IMR-90 (cell line): ENCODE data around the gene LRPAP1.
"Not testable (repeated sequence)": the region's sequence is repeated elsewhere in the genome, so short reads cannot be mapped to it uniquely, and the experiment has no call there.

Source experiments
- BHLHE40 ChIP-seq: fragments of 150-350 bp; IDR thresholded peaks from 2 replicates; pipeline ENCODE4 v1.6.1; 2016; ENCODE audit warnings: mild to moderate bottlenecking, low read depth, low read length
- CEBPB ChIP-seq: IDR thresholded peaks from 2 replicates; pipeline ENCODE4 v1.6.1; 2012; ENCODE audit warnings: low read depth, low read length, improper control_type of control experiment
- CHD1 ChIP-seq: IDR thresholded peaks from 2 replicates; pipeline ENCODE4 v1.6.1; 2012; ENCODE audit warnings: low read depth, low read length, improper control_type of control experiment
- FOS ChIP-seq: fragments of 150-350 bp; IDR thresholded peaks from 2 replicates; pipeline ENCODE4 v1.6.1; 2016; ENCODE audit warnings: low read depth, low read length
- MAFK ChIP-seq: IDR thresholded peaks from 2 replicates; pipeline ENCODE4 v1.6.1; 2012; ENCODE audit warnings: low read depth, low read length, improper control_type of control experiment
- MAZ ChIP-seq: IDR thresholded peaks from 2 replicates; pipeline ENCODE4 v1.6.1; 2012; ENCODE audit warnings: low read depth, mild to moderate bottlenecking, low read length, improper control_type of control experiment, moderate library complexity, borderline replicate concordance
- MXI1 ChIP-seq: IDR thresholded peaks from 2 replicates; pipeline ENCODE4 v1.6.1; 2012; ENCODE audit warnings: low read depth, mild to moderate bottlenecking, low read length, moderate library complexity, borderline replicate concordance
- POLR2A ChIP-seq: IDR thresholded peaks from 2 replicates; pipeline ENCODE4 v1.6.1; 2012; ENCODE audit warnings: mild to moderate bottlenecking, low read depth, low read length
- RAD21 ChIP-seq: IDR thresholded peaks from 2 replicates; pipeline ENCODE4 v1.6.1; 2012; ENCODE audit warnings: low read length, improper control_type of control experiment
- RCOR1 ChIP-seq: IDR thresholded peaks from 2 replicates; pipeline ENCODE4 v1.6.1; 2012; ENCODE audit warnings: mild to moderate bottlenecking, low read length, improper control_type of control experiment; ENCODE audit not compliant: insufficient replicate concordance
- RFX5 ChIP-seq: IDR thresholded peaks from 2 replicates; pipeline ENCODE4 v1.8.0; 2012; ENCODE audit warnings: low read depth, mild to moderate bottlenecking, low read length, moderate library complexity
- SMC3 ChIP-seq: fragments of 150-350 bp; IDR thresholded peaks from 2 replicates; pipeline ENCODE4 v1.6.1; 2016; ENCODE audit warnings: low read depth, mild to moderate bottlenecking, antibody characterized with exemption, low read length, moderate library complexity
- TF ChIP-seq, protein P1 (sequence below): conservative IDR thresholded peaks from 2 replicates; pipeline ENCODE4 v1.5.1; 2012; ENCODE audit warnings: mild to moderate bottlenecking, low read depth, low read length, improper control_type of control experiment
- TF ChIP-seq, protein P2 (sequence below): fragments of 150-350 bp; IDR thresholded peaks from 2 replicates; pipeline ENCODE4 v1.6.1; 2017; ENCODE audit warnings: mild to moderate bottlenecking, antibody characterized with exemption, low read length, low read depth

DNA sequence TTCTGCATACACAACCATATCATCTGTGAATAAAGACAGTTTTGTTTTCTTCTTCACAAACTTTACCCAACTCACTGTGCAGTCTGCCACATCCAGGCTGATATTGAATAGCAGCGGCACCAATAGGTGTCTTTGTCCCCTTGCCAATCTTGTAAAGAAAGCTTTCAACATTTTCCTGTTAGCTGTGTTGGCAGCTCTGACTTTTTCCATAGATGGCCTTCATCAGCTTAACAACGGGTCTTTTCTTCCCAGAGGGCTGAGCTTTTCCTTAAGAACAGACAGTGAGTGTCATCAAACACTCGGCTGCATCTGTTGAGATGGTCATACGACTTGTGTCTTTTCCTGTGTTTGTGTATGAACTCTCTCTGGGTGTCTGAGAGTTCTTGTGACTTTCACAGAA is 14.5 kb upstream of the LRPAP1 start:
- TF ChIP-seq MXI1, RAD21, RFX5, POLR2A, CHD1, RCOR1, MAZ, SMC3, BHLHE40, CEBPB, MAFK, FOS: not testable (repeated sequence)
- TF ChIP-seq, protein P1, sequence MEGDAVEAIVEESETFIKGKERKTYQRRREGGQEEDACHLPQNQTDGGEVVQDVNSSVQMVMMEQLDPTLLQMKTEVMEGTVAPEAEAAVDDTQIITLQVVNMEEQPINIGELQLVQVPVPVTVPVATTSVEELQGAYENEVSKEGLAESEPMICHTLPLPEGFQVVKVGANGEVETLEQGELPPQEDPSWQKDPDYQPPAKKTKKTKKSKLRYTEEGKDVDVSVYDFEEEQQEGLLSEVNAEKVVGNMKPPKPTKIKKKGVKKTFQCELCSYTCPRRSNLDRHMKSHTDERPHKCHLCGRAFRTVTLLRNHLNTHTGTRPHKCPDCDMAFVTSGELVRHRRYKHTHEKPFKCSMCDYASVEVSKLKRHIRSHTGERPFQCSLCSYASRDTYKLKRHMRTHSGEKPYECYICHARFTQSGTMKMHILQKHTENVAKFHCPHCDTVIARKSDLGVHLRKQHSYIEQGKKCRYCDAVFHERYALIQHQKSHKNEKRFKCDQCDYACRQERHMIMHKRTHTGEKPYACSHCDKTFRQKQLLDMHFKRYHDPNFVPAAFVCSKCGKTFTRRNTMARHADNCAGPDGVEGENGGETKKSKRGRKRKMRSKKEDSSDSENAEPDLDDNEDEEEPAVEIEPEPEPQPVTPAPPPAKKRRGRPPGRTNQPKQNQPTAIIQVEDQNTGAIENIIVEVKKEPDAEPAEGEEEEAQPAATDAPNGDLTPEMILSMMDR: not testable (repeated sequence)
- TF ChIP-seq, protein P2, sequence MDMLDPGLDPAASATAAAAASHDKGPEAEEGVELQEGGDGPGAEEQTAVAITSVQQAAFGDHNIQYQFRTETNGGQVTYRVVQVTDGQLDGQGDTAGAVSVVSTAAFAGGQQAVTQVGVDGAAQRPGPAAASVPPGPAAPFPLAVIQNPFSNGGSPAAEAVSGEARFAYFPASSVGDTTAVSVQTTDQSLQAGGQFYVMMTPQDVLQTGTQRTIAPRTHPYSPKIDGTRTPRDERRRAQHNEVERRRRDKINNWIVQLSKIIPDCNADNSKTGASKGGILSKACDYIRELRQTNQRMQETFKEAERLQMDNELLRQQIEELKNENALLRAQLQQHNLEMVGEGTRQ: not testable (repeated sequence)
